Right renal cortex interstitium (tissue), 3 donors: ENCODE results near the gene C6orf15. TPM values are rescaled to one million over a fixed set of nuclear protein-coding genes. Genes with fewer than 3 reads are reported as not detected.

Experiments
- DNase-seq, 3 donors: peaks; one replicate each; pipeline ENCODE4 v3.0.0-alpha.2; 2013; ENCODE audit warnings: low read depth in 3 of 3, low spot score in 2 of 3
- polyA plus RNA-seq, 3 donors: library from polyadenylated mRNA; unstranded; fragments of 120-200 nt; gene quantifications; one replicate each; pipeline ENCODE4 v1.2.1, GENCODE V29; 2013; ENCODE audit not compliant: insufficient read length in 3 of 3

Gene C6orf15
- polyA plus RNA-seq, 3 donors, result not detected

DNA sequence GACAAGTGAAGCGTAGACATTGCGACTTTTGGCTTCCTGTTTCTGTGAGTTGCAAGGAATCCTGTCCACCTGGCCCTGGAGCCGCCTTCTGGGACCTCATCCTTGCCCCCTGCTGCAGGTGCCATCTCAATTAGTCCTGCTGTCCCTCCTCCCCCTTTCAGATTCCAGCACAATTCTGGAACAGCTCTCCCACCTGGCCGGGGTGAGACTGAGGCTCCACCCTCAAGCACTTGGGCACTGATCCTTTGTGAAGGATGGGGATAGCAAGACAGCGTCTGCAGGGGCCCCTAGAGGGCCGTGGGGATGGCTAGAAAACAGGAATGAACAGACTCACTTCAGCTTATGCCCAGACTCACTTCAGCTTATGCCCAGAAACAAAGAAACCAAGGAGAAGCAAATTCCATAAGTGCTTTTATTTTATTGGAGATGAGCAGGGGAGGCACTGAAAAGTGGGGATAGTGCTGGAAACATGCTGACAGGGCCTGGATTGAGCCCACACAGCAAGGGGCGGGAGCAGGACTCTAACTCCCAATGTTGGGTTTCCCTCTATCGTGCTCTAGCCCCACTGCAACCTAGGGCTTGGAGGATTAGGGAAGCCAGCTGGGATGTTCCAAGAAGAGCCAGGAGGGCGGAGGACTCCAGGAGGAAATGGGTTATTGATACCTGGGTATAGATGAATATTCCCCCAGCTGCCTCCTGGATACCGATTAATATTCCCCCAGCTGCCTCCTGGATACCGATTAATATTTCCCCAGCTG lies 1.4 kb downstream of the C6orf15 start:
- no peak for DNase-seq

DNA sequence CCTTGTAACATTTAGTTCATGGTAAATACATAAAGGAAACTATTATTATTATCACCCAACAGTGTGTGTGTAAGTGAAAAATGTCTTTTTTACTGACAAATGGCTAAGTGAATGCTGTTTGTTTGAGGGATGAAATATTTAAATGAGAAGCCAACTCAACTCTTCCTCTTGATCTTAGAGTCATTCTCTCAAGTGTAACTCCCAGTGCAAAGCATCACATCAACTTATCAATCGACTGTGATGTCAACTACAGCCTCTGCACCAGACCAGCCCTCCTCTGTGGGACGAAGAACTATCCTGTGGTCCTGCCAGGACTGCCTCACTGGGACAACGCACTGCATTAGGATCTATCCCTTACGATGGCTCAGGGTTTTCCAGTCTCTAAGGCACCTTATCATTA lies 5.3 kb downstream of the C6orf15 start:
- DNase-seq, result no peak

DNA sequence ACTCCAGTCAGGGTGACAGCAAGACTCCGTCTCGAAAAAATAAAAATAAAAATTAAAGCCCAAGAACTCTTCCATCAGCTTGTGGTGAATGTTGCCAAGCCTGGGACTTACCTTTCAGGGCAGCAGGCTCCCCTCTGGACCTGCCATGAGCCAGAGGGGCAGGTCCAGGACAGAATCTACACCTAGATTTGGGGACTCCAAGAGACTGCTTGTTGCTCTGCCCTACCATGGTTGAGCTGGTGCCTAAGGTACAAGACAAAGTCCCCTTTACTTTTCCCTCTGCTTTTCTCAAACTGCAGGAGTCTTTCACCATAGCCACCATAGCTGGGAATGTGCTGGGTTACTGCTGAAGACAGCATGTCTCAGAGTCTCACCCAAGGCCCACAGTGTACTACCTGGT lies 9.2 kb downstream of the C6orf15 start:
- no peak for DNase-seq

- DNase-seq, result no peak
These were observed 13.9 kb downstream of the C6orf15 start for GRCh38 chr6:31098449-31098938.

DNA sequence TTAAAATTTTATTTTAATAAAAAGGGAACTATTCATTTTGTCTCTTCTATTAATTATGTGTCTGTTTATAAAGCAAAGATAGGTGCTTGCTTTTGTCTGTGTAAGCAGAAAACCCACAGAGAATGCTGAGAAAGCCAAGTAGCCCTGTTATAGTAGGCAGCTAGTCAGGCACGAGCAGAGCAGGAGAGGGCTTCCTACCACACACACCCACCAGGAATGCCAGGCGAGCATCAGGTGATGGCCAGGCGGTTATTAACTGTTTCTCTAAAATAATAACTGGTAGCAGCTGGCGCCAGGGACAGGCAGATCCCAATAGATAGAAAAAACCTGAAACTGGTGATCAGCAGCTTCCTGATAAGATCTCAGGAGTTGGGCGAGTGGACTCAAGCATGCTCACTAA lies 15.7 kb downstream of the C6orf15 start:
- DNase-seq, result no peak

DNA sequence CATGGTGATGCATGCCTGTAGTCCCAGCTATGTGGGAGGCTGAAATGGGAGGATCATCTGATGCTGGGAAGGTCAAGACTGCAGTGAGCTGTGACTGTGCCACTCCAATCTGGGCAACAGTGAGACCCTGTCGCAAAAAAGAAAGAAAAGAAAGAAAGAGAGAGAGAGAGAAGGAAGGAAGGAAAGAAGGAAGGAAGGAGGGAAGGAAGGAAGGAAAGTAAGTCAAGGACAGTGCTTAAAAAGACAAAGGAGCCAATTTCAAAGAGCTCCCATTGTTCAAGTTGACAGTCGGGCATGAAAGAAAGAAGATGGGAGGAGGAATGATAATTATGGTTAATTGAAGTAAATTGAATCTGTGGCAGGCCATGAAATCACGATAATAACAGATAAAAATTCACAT lies 16.2 kb downstream of the C6orf15 start:
- no peak for DNase-seq

DNA sequence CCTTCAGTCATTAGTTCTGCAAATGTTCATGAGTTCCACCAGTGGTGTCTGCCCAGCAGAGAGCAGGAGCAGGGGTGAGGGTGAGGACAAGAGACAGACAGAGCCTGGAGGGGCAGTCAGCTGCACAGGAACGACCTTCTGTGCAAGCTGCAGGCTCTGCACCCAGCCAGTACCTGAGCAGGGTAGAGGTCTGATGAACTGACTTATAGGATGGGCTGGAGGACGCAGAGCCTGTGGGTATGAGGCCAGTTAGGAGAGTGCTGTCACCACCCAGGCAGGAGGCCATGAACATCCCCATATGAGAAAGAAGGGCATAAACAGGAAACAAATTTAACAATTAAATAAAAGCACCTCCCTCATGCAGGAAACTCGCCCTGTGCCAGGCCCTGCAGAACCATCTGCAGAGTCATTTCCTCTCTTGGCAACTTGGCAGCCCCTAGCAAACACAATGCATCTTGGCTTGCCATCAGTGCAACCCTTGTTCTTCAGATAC lies 17.9 kb downstream of the C6orf15 start:
- DNase-seq, result no peak

- no peak for DNase-seq
These were observed 19.4 kb downstream of the C6orf15 start for GRCh38 chr6:31092769-31093505.

GRCh38 chr6:31092238-31092637 lies 20.1 kb downstream of the C6orf15 start:
- DNase-seq, result no peak

- DNase-seq, result no peak
These were observed 20.7 kb downstream of the C6orf15 start for GRCh38 chr6:31091680-31092079.

DNA sequence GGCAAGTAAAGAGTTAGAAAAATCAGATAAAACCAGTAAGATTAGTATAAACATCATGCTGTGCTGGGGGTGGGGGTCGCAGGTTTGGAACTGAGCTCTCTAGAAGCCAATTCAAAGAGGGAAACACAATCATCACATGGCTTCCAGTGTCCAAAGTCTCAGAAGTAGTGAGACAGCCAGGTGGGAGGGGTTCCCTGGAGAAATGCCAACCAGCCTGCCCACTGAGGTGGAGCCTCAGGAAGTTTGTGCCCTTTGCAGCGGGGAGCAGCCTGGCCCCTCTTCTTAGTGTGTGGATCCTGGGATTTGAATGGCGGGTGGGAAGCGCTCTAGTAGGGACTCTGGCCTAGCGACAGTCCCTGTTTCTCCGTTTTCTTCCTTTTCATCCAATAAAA lies 21.4 kb downstream of the C6orf15 start:
- DNase-seq, result no peak

- DNase-seq, result no peak
These were observed 22.0 kb downstream of the C6orf15 start for GRCh38 chr6:31090275-31090972.

GRCh38 chr6:31087494-31088089 lies 24.8 kb downstream of the C6orf15 start:
- DNase-seq, result peak; percentile 80 to 85 (median 82)

DNA sequence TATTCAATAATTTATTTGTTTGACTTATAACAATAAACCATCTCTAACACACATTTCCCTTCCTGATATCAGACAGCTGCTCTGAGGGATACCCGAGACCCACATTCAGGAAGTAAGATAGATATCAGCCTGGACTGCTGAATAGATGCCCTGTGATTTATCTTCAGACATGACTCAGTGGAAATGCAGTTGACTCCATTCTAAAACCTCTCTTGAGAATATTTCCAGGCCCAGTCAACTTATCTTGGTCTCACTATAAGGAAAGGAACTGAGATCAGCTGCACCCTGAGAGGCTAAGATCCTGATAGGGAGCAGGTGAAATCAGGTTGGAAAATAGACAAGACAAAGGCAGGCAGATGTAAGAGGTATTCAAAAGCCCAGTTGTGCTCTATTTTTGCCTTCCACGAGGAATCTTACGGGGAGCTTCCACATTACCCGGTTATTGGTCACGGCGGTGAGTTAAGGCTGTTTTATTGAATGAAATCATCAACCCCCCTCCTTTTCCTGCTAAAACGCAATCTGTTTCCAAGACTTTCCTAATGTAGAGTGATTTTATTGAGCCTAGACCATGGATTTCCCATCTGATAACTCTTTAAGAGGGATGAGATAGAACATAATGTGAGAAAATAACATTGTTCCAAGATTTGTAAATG lies 25.5 kb downstream of the C6orf15 start:
- DNase-seq, result no peak

- no peak for DNase-seq
These were observed 28.5 kb downstream of the C6orf15 start for GRCh38 chr6:31083742-31084354.

DNA sequence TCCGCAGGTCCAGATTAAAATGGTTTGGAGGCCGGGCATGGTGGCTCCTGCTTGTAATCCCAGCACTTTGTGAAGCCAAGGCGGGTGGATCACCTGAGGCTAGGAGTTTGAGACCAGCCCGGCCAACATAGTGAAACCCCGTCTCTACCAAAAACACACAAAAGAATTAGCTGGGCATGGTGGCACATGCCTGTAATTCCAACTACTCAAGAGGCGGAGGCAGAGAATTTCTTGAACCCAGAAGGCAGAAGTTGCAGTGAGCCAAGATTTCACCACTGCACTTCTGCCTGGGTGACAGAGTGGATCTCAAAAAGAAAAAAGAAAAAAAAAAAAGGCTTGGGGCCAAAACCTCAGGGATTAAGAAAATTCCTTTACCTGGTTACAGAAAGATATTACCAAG lies 30.5 kb downstream of the C6orf15 start:
- no peak for DNase-seq

DNA sequence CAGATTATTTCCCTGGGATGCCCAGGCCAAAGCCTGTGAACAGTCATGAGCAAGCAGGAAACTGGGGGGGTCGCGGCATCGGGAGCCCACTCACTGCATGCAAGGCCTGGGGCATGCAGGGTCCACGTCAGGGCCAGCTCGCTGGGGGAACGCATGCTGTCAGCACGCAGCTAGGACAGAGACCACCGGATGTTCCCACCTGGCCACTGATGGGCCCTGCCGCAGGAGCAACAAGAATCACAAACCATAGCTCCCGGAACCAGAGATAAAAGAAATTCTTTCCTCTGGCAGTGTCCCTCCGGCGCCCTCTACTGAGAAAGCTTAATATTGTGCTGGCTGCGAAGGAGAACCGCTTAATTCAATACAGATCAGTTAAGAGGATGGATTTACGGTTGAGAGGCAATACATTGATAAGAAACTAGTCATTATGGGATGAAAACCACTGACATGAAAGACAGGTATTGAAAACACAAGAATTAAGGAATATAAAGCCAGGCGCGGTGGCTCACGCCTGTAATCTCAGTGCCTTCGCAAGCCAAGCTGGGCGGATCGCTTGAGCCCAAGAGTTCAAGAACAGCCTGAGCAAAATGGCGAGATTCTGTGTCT lies 32.6 kb downstream of the C6orf15 start:
- DNase-seq, result peak in 1 of 3 donors; percentile 62

DNA sequence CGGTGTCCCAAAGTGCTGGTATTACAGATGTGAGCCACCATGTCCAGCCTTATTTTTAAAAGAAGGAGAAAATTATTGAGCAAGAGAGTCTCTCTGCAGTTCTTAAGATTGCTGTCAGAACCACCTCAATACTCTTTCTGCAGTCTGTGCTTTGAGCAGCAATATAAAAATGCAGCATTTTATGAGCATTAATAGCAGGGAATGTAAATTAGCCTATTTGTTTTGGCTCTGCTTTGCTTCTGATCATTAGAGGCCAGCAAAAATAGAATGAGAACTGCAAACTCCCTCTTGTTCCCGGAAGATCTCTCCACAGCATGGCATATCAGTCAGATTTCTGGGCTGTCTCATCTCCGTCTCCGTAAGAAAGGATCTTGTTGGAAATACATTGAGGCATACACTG lies 35.8 kb downstream of the C6orf15 start:
- no peak for DNase-seq

GRCh38 chr6:31075528-31075927 lies 36.8 kb downstream of the C6orf15 start:
- DNase-seq, result no peak

DNA sequence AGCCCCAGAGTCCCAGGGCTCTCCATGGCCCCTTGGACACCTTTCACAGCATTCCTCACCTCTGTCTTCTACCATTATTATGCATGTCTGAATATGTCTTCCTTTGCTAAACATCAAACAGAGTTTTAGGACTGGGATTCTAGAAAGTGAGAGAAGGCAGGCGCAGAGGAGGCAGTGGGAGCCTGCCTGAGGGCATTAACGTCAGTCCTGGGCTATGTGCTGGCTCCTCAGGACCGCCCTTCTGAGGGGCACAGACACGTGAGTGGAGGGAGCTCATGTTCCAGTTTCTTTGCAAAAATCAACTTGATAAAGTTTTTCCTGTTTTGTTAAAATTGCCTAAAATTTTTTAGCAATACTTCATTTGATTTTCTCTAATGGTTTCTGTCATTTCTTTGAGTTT lies 38.0 kb downstream of the C6orf15 start:
- no peak for DNase-seq
